Measurements from ENCODE around the gene FAM13C. TPM values are rescaled to one million over a fixed set of nuclear protein-coding genes. Genes with fewer than 3 reads are reported as not detected.

FAM13C gene
- total and polyA plus RNA-seq, 12 donors: 8.9 to 92.8 (median 34.1) TPM

- Histone ChIP-seq H3K27me3 (no peaks in the 10 kb centered on the region), H3K4me3 (no peak overlapping the region), H3K27ac (no peak overlapping the region), H3K9me3 (replicated peaks in 1 of 3) (no peaks in the 10 kb centered on the region), H3K4me1 (replicated peaks in 1 of 2) (peaks cover 0 to 3% of the 10 kb centered on the region in 2 donors), H3K36me3 (replicated peaks in 1 of 2) (no peaks in the 10 kb centered on the region)
- intact Hi-C loops (cut with DNase I): no loop called here
- WGBS, 4 donors: 78 to 100% (median 92%) methylated on average over 1 to 2 of the region's 2 CpGs
- TF ChIP-seq CTCF (IDR thresholded peaks at IDR 0.05): no peak
- TF ChIP-seq POLR2A (IDR thresholded peaks at IDR 0.05): no peak
- DNase-seq: no peak
Observed at GRCh38 chr10:59304521-59305097, 57.7 kb downstream of the FAM13C start.

GRCh38 chr10:59303018-59303417 is 59.3 kb downstream of the FAM13C start:
- peaks cover 0 to 3% of the 10 kb centered on the region in 2 donors for H3K4me1 ChIP-seq (replicated peaks in 1 of 2)
- WGBS, 4 donors: 60 to 68% (median 67%) methylated on average over 1 of the region's 1 CpG
- no peaks in the 10 kb centered on the region for H3K27me3 ChIP-seq
- intact Hi-C loops (cut with DNase I): no loop called here
- H3K36me3 ChIP-seq (replicated peaks in 1 of 2): no peaks in the 10 kb centered on the region
- no peaks in the 10 kb centered on the region for H3K9me3 ChIP-seq (replicated peaks in 1 of 3)
- TF ChIP-seq CTCF (IDR thresholded peaks at IDR 0.05) (no peak), POLR2A (IDR thresholded peaks at IDR 0.05) (no peak)
- DNase-seq: no peak
- no peak overlapping the region for H3K4me3 ChIP-seq
- H3K27ac ChIP-seq: no peak overlapping the region

- Histone ChIP-seq H3K4me3 (no peak overlapping the region), H3K9me3 (replicated peaks in 1 of 3) (no peaks in the 10 kb centered on the region), H3K36me3 (replicated peaks in 1 of 2) (no peaks in the 10 kb centered on the region), H3K27me3 (no peaks in the 10 kb centered on the region), H3K27ac (no peak overlapping the region), H3K4me1 (replicated peaks in 1 of 2) (peaks cover 0 to 3% of the 10 kb centered on the region in 2 donors)
- no peak for DNase-seq
- intact Hi-C loops (cut with DNase I): no loop called here
- WGBS, 4 donors: 90 to 93% (median 92%) methylated on average over 4 of the region's 4 CpGs
- TF ChIP-seq CTCF (IDR thresholded peaks at IDR 0.05): no peak
- TF ChIP-seq POLR2A (IDR thresholded peaks at IDR 0.05): no peak
Observed at GRCh38 chr10:59302381-59302780, 60.0 kb downstream of the FAM13C start.

GRCh38 chr10:59301067-59301754 is 61.1 kb downstream of the FAM13C start:
- whole genome bisulfite sequencing, 4 donors: 92 to 95% (median 94%) methylated on average over 6 of the region's 6 CpGs
- intact Hi-C loops (cut with DNase I): no loop called here
- H3K36me3 ChIP-seq (replicated peaks in 1 of 2): no peaks in the 10 kb centered on the region

More at GRCh38 chr10:59301067-59301754, 61.1 kb downstream of the FAM13C start:
- TF ChIP-seq CTCF (IDR thresholded peaks at IDR 0.05): no peak
- no peak for TF ChIP-seq POLR2A (IDR thresholded peaks at IDR 0.05)
- H3K4me3 ChIP-seq: no peak overlapping the region
- peaks cover 0 to 3% of the 10 kb centered on the region in 2 donors for H3K4me1 ChIP-seq (replicated peaks in 1 of 2)
- H3K9me3 ChIP-seq (replicated peaks in 1 of 3): no peaks in the 10 kb centered on the region
- no peak overlapping the region for H3K27ac ChIP-seq
- no peak for DNase-seq
- H3K27me3 ChIP-seq: no peaks in the 10 kb centered on the region
